Measurements from ENCODE around the gene STK11IP.

Gene STK11IP

DNA sequence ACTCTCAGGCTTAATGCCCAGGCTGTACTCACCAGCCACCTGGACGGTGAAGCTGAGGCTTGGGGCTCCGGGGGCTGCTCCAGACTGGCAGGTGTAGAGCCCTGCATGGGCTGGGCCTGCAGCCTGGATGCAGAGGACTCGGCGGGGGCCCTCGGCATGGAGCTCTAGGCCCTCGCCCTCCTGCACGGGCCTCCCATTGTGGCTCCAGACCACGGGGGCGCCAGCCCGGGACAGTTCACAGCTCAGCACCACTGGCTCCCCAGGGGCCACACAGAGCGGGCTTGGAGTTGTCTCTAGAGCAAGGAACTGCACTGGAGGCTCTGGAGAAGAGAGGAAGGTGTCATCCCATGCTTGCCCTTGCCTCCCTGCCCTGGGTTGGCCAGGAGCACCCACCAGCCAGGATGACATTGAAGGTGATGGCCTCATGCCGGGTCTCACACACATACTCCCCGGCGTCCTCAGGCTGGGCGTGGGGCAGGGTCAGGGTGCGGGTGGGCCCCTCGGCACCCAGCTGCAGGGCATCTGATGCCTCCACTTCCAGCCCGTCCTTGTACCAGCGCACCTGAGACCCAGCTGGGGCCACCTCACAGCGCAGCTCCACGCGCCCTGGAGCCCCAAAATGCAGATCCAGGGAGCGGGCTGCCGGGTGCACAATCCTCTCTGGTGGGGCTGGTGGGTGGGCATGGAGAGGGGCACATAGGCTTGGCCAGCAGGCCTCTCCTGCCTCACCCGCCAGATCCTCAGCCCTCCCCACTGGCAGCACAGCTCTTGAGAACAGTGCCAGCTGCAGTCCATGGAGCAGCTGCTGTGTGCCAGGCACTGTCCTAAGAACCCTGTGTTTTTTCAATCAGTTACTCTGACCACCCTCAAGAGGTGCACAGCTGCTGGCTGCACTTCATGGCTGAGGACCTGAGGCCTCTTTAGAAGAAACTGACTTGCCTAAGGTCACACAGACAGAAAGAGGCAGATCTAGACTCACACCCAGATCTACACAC, 39.6 kb upstream of the STK11IP start:
- in situ Hi-C loops (cut with HindIII; ENCODE audit: low pct_unique_long_range_greater_than_20kb, low sequenced_read_pairs) = no loop called here
- DNase-seq (ENCODE audit: low read depth in 1 of 2, low spot score in 1 of 2) = no peak
- no peak for TF ChIP-seq JUND (IDR thresholded peaks at IDR 0.05; ENCODE audit: low read depth)

DNA sequence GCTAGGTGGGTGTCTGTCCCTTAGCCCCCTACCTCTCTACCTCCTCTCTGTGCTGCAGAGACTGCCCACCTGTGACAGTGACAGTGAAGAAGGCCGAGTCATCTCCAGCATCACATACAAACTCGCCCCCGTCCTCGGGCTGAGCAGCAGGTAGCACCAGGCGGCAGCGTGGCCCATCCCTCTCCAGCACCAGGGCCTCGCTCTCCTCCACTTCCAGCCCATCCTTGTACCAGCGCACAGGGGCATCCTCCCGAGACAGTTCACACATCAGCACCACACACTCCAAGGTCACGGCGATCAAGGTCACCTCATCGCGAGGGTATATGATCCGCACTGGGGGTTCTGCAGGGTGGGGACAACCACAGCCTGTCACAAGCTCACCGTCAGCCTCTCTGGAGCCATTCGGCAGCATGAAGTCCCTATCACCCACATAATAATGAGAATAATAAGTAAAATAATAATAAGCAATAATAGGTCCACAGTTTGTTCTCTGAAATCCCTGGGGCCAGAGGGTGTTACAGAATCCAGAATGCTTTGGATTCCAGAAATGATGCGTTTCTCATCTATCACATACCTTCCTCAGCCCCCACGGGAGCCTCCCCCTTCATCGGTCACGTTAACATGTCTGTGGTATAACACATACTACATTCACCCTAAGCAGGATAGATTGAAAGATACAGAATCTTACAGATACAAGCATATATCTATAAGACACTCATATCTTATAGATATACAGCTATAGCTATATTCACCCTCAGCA, 38.3 kb upstream of the STK11IP start:
- DNase-seq (ENCODE audit: low read depth in 1 of 2, low spot score in 1 of 2) = no peak
- in situ Hi-C loops (cut with HindIII; ENCODE audit: low pct_unique_long_range_greater_than_20kb, low sequenced_read_pairs) = no loop called here
- TF ChIP-seq JUND (IDR thresholded peaks at IDR 0.05; ENCODE audit: low read depth) = no peak

DNA sequence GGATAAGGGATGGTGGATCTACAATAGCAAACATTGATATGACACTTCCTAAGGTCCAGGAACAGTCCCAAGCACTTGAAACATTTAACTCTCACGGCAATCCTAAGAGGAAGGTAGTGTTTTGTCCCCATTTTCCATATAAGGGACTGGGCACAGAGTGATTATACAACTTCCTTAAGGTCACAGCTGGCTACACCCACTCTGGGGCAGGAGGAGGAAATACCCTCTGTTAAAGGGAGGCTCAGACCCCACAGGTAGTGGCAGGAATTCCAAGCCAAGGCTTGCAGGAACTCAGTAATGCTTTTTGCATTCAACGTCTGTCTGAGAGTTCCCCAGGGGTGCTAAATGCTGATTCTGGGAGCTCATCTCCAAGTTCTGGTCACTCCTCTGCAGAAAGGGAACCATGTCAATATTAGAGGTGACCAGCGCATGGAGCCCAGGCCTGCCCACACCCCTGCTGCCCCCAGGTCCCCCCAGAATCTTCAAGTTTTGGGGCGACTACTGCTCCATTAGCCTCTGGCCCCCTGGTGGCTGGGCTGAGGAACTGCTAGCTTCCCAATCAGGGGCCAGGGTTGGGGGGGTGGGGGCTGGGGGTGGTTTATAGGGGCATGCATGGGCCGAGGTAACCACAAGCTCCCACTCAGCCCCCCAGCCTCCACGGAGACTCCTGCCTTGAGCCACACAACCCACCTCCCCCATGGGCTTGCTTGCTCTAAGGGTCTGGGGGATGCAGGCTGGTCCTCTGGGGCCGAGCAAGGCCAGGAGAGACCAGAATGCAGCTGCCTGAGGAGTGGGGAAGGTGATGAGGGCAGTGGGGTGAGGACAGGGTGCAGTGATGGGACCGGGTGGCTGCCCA, 37.4 kb upstream of the STK11IP start:
- TF ChIP-seq JUND (IDR thresholded peaks at IDR 0.05; ENCODE audit: low read depth) = no peak
- no peak for DNase-seq (ENCODE audit: low read depth in 1 of 2, low spot score in 1 of 2)
- in situ Hi-C loops (cut with HindIII; ENCODE audit: low pct_unique_long_range_greater_than_20kb, low sequenced_read_pairs) = no loop called here

GRCh38 chr2:219560893-219561178, 36.8 kb upstream of the STK11IP start:
- TF ChIP-seq JUND (IDR thresholded peaks at IDR 0.05; ENCODE audit: low read depth) = no peak
- in situ Hi-C loops (cut with HindIII; ENCODE audit: low pct_unique_long_range_greater_than_20kb, low sequenced_read_pairs) = no loop called here
- DNase-seq (ENCODE audit: low read depth in 1 of 2, low spot score in 1 of 2) = no peak

- no peak for DNase-seq (ENCODE audit: low read depth in 1 of 2, low spot score in 1 of 2)
- no peak for TF ChIP-seq JUND (IDR thresholded peaks at IDR 0.05; ENCODE audit: low read depth)
- in situ Hi-C loops (cut with HindIII; ENCODE audit: low pct_unique_long_range_greater_than_20kb, low sequenced_read_pairs) = no loop called here
Observed at GRCh38 chr2:219561179-219562048, 36.2 kb upstream of the STK11IP start.

- in situ Hi-C loops (cut with HindIII; ENCODE audit: low pct_unique_long_range_greater_than_20kb, low sequenced_read_pairs) = no loop called here
- TF ChIP-seq JUND (IDR thresholded peaks at IDR 0.05; ENCODE audit: low read depth) = no peak
- DNase-seq (ENCODE audit: low read depth in 1 of 2, low spot score in 1 of 2) = no peak
Observed at GRCh38 chr2:219562049-219563020, 35.3 kb upstream of the STK11IP start.

GRCh38 chr2:219563271-219563928, 34.3 kb upstream of the STK11IP start:
- in situ Hi-C loops (cut with HindIII; ENCODE audit: low pct_unique_long_range_greater_than_20kb, low sequenced_read_pairs) = no loop called here
- no peak for TF ChIP-seq JUND (IDR thresholded peaks at IDR 0.05; ENCODE audit: low read depth)
- DNase-seq (ENCODE audit: low read depth in 1 of 2, low spot score in 1 of 2) = no peak

DNA sequence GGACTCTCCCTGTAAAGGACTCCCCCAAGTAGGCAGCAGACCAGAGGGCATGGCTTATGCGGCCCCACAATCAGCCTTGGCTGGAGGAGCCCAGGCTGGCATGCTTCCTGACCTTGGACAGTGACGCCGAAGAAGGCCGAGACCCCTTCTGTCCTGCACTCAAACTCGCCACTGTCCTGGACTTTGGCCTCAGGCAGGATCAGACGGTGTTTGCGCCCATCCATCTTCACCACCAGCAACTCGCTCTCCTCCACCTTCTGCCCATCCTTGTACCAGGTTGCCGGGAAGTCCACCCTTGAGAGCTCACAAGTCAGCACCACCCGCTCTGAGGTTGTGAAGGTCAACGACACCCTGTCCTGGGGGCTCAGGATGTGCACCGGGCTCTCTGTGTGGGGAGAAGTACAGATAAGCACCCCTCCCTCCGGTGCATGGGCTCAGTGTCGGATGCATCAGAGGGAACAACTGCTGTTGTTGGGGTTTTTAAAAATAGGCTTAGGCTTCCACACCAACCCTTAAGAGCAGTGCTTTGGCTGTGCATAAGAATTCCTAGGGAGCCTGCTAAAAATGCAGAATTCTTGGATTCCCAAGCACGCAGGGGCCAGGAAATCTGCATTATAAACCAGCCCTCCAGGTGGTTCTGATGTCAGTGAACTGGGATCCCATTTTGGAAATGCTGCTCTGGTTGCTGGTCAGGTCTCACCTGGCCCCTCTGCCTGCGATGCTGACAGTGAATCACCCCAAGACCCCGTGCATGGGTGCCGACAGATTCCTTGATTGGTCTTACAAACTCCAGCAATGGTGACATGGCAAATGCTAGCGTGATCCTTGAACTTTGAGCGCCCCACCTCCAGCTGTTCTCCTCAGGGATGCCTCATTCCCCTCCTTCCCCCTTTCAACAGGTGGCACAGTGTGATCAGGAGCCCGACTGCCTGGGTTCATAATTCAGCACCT, 32.3 kb upstream of the STK11IP start:
- DNase-seq (ENCODE audit: low read depth in 1 of 2, low spot score in 1 of 2) = no peak
- TF ChIP-seq JUND (IDR thresholded peaks at IDR 0.05; ENCODE audit: low read depth) = no peak
- in situ Hi-C loops (cut with HindIII; ENCODE audit: low pct_unique_long_range_greater_than_20kb, low sequenced_read_pairs) = no loop called here

DNA sequence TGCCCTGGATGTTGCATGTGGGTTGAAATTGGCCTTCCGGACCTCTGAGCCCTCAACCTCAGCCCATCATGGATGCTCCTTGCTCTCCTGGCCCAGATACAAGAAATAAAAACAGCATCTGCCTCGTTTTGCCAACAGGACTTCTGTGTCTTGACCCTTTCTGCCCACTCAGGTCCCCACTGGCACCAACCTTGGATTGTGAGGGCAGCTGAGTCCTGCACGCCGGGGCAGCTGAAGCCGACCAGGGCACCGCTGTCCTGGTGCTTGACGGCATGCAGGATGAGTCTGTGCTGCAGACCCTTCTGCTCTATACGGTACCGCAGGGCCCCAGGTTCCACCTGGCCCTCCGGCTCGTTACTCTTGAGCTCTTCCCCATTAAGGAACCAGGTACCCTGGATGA, 31.0 kb upstream of the STK11IP start:
- no peak for TF ChIP-seq JUND (IDR thresholded peaks at IDR 0.05; ENCODE audit: low read depth)
- in situ Hi-C loops (cut with HindIII; ENCODE audit: low pct_unique_long_range_greater_than_20kb, low sequenced_read_pairs) = no loop called here
- no peak for DNase-seq (ENCODE audit: low read depth in 1 of 2, low spot score in 1 of 2)
